AG09319 (cell line): ENCODE results near the gene SCARB2.

ENCODE experiments used
- DNase-seq: peaks from one replicate; pipeline ENCODE4 v3.0.0-alpha.2; 2010; ENCODE audit warnings: low read depth; ENCODE audit errors: extremely low read depth
- TF ChIP-seq, protein P1 (sequence below): IDR thresholded peaks from 2 replicates; pipeline ENCODE4 v1.5.1; 2011; ENCODE audit warnings: low read depth, mild to moderate bottlenecking, inconsistent platforms, low read length, moderate library complexity

Gene SCARB2

DNA sequence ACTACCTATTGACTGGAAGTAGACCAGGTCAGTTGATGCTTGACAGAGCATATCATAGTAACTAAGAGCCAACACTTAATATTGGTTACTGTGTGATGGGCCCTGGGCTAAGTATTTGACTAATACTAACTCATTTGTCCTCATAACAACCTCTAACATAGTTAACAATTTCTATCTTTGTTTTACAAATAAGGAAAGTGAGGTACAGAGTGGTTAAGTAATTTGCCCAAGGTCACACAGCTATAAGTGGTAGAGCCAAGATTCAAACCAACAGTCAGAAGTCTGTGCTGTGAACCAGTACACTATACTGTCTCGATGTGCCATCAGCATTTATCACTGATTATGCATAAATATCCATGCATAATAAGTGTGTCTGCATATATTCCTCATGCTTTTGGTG, 38.3 kb downstream of the SCARB2 start:
- TF ChIP-seq, protein P1, sequence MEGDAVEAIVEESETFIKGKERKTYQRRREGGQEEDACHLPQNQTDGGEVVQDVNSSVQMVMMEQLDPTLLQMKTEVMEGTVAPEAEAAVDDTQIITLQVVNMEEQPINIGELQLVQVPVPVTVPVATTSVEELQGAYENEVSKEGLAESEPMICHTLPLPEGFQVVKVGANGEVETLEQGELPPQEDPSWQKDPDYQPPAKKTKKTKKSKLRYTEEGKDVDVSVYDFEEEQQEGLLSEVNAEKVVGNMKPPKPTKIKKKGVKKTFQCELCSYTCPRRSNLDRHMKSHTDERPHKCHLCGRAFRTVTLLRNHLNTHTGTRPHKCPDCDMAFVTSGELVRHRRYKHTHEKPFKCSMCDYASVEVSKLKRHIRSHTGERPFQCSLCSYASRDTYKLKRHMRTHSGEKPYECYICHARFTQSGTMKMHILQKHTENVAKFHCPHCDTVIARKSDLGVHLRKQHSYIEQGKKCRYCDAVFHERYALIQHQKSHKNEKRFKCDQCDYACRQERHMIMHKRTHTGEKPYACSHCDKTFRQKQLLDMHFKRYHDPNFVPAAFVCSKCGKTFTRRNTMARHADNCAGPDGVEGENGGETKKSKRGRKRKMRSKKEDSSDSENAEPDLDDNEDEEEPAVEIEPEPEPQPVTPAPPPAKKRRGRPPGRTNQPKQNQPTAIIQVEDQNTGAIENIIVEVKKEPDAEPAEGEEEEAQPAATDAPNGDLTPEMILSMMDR, result no peak
- DNase-seq, result no peak

DNA sequence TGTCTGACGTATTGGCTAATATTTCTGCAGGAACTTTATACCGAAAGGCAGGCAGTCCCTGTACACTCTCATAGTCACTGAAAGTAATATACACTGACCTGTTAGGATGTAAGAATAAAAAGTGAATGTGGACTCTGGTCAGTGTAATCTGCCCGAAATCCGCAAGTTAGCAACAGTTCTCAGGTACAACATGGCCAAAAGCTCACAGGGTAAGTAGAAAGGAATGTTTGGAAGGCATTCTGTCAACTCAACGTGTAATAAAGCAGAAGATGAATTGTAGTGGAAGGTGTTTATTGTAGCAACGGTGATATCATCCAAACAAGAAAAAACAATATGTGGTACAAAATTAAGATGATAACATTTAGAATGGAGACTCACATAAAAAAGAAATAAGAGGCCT, 39.4 kb downstream of the SCARB2 start:
- no peak for DNase-seq
- TF ChIP-seq, protein P1, result no peak

DNA sequence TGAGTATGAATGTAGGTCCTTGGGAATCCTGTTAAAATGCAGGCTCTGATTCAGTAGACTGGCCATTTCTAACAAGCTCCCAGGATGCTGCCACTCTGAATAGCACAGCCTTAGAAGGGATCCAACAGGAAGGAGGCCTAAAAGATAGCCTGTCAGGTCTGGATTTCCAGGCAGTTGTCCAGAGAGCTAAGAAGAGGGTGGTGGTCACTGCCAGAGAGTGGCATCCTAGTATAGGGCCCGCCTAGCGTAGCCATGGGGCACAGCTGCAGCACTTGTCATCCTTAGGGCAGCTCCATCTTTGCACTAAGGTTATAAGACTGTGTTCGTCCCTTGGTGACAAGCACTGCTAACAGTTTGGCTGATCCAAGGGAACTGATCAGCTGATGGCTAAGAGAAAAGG, 44.9 kb downstream of the SCARB2 start:
- DNase-seq, result no peak
- TF ChIP-seq, protein P1, result no peak

DNA sequence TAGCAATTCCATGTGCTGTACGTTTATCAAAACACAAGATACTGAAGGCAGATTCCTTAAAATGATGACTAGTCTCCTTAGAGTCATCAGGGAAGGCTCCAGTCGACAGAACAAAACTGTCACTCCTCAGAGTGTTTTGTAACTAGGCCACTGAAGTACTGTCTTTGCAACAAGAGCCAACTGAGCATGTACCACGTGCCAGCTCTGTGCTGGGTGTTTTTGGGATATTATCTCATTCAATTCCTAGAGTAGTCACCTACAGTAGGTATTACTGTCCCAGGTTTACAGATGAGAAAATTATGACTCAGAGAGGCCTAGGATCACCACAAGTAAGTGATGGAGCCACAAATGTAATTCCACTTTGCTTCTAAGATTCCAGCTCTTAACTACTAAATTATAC, 47.1 kb downstream of the SCARB2 start:
- DNase-seq, result no peak
- TF ChIP-seq, protein P1, result no peak

DNA sequence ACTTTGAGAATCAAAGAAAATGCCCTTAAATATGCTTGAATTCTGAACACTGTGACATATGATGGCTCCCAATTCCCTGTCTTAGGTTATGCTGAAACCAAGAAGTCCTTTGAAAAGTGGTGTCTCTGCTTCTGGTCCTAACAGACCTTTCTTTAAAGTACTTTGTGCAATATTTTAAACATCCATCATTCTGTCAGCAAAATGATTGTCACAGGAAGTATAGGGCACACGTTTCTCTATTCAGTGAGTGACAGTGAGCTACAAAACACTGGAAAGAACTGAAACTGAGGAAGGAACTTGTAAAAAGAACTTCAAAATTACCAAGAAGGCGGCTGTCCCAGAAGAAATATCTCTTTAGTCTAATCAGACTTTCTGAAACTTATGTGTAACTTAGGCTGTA, 53.3 kb downstream of the SCARB2 start:
- TF ChIP-seq, protein P1, result no peak
- no peak for DNase-seq

DNA sequence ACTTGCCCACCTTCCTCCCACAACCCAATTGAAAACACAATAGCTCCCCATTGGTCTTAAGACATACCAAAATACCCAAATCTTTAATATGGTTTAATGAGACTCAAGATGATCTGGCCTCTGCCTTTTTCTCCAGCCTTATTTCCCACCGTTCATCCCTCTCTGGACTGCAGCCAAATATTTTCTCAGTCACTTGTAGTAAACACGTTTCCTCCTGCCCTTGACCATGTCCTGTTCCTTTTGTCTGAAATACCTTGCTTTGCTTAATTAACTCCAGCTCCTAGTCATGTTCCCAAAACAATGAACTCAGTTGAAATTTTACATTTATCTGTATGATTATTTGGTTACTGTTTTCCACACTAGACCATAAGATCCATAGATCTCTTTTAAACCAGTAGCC, 57.0 kb downstream of the SCARB2 start:
- no peak for DNase-seq
- TF ChIP-seq, protein P1, result no peak

DNA sequence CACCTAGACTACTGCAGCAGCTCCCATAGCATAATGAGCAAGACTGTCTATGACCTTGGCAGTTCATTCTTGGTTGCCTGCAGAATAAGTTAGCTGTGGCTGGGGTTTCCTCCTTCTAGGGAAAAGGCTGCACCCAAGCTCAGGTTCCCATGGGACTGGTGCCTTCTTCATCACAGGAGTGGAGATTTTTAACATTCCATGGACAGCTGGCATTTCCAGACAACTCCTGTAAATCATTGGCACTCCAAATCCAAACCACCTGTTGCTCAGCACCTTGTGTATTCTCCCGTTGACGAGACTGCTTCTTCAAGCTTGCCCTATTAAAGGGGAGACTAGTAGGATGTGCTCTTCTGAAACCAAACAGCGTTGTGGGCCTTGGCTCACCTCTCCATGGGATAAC, 57.6 kb downstream of the SCARB2 start:
- TF ChIP-seq, protein P1, result no peak

More for the DNA sequence above, 57.6 kb downstream of the SCARB2 start:
- DNase-seq, result no peak
